Thyroid gland (tissue), 4 donors: ENCODE measurements around the gene ST3GAL3. TPM values are rescaled to one million over a fixed set of nuclear protein-coding genes. Genes with fewer than 3 reads are reported as not detected.

Experiments used
- DNase-seq, 2 donors: peaks; one replicate each; pipeline ENCODE4 v3.0.0-alpha.2; 2019
- H3K27ac ChIP-seq, 3 donors: fragments of 200-600 bp; sonication (generic); 1 replicate in 2 of 3; 2 replicates in 1 of 3; pipeline ENCODE4 v1.5.1; 2016 to 2019; ENCODE audit warnings: mild to moderate bottlenecking in 1 of 3, moderate library complexity in 1 of 3
- H3K27me3 ChIP-seq: fragments of 200-600 bp; sonication (generic); one replicate; pipeline ENCODE4 v1.5.1; 2019
- H3K36me3 ChIP-seq, 2 donors: fragments of 200-600 bp; sonication (generic); one replicate each; pipeline ENCODE4 v1.5.1; 2016 to 2019
- H3K4me1 ChIP-seq, 2 donors: fragments of 200-600 bp; sonication (generic); one replicate each; pipeline ENCODE4 v1.5.1; 2017 to 2019
- H3K4me3 ChIP-seq, 3 donors: fragments of 200-600 bp; sonication (generic); replicated peaks in 1 of 3; 1 replicate in 2 of 3; 2 replicates in 1 of 3; pipeline ENCODE4 v1.5.1; 2016; ENCODE audit warnings: mild to moderate bottlenecking in 1 of 3
- H3K9me3 ChIP-seq: fragments of 200-600 bp; sonication (generic); one replicate; pipeline ENCODE4 v1.5.1; 2017
- CTCF ChIP-seq, 6 experiments: fragments of 200-600 bp in 3 of 6; fragments of 450-650 bp in 3 of 6; sonication (generic) in 3 of 6; IDR thresholded peaks; one replicate each; pipeline ENCODE4 v1.5.1; 2016 to 2019; ENCODE audit warnings: antibody characterized with exemption in 6 of 6, mild to moderate bottlenecking in 2 of 6, inconsistent platforms in 1 of 6, moderate library complexity in 1 of 6
- POLR2A ChIP-seq, 2 donors: fragments of 450-650 bp; IDR thresholded peaks; one replicate each; pipeline ENCODE4 v1.6.1; 2017; ENCODE audit warnings: antibody characterized with exemption in 2 of 2, mild to moderate bottlenecking in 2 of 2, moderate library complexity in 1 of 2
- WGBS, 2 donors: methylation state at CpG; one replicate each; pipeline ENCODE4 v1.1.5; 2017; 5-methylcytosine and 5-hydroxymethylcytosine counted together
- intact Hi-C: fragments of 100-400 bp; cut with DNase I; formaldehyde crosslinking; loops from one replicate; pipeline ENCODE4 v1.15.1; 2023
- total RNA-seq, 4 donors: library from RNA; depleted of rRNA; stranded (reverse); fragments of >200 nt; gene quantifications; one replicate each; pipeline ENCODE4 v1.2.3, GENCODE V29; 2016

The ST3GAL3 gene
- total RNA-seq, 4 donors from 2014 or later, result 12.1 to 17.7 (median 14.3) TPM

GRCh38 chr1:43901196-43901961 is 194.0 kb downstream of the ST3GAL3 start:
- intact Hi-C loops, result no loop called here
- peaks cover 0 to 3% of the 10 kb centered on the region in 2 donors for H3K36me3 ChIP-seq
- 78% methylated on average over 7 of the region's 7 CpGs for WGBS, 2 donors
- H3K27ac ChIP-seq, result no peak overlapping the region
- DNase-seq, result no peak
- no peak overlapping the region for H3K4me3 ChIP-seq
- TF ChIP-seq CTCF (IDR thresholded peaks at IDR 0.05), result no peak
- no peak for TF ChIP-seq POLR2A (IDR thresholded peaks at IDR 0.05)
- no peaks in the 10 kb centered on the region for H3K9me3 ChIP-seq
- no peaks in the 10 kb centered on the region for H3K4me1 ChIP-seq
- H3K27me3 ChIP-seq, result no peaks in the 10 kb centered on the region

DNA sequence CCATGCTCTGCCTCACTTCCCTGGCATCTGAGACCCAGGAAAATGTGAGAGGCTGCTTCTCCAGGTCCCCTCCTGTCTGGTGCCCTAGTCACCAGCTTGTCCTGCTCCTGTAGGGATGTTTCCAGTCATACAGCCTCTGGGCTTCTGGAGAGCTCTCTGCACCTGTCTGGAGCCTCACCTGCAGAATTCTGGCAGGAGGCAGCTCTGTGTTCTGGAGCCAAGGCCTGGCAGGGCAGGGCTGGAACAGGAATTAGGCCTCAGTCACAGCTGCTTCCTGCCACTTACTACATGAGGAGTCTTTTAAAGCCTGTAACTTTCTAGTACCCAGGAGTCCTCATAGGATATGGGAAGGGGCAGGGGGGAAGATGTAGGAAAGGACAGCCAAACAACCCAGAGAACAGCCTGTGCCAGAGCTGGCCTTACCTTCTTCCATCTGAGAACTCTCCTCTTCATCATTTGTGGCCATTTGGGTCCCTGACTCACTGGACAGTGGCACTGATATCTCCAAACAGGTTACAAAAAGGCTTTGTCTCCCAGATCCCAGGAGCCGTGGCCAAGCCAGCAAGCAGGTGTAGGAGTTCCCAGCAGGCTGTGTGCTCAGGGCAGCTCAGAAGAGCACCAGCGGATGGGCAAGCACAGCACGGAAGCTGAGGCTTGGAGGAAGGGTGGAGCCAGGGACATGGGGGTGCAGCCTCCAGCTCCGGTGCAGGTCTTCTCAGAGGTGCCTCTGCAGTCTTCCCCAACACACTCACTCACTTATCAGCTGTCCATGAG is 194.9 kb downstream of the ST3GAL3 start:
- no peak for DNase-seq
- intact Hi-C loops, result no loop called here
- Histone ChIP-seq H3K27me3 (no peaks in the 10 kb centered on the region), H3K4me3 (no peak overlapping the region), H3K36me3 (peaks cover 0 to 3% of the 10 kb centered on the region in 2 donors), H3K9me3 (no peaks in the 10 kb centered on the region), H3K27ac (no peak overlapping the region), H3K4me1 (no peaks in the 10 kb centered on the region)
- no peak for TF ChIP-seq CTCF (IDR thresholded peaks at IDR 0.05)
- no peak for TF ChIP-seq POLR2A (IDR thresholded peaks at IDR 0.05)
- WGBS, 2 donors, result 93 to 96% methylated on average over 4 of the region's 4 CpGs

GRCh38 chr1:43904660-43905551 is 197.6 kb downstream of the ST3GAL3 start:
- no peak overlapping the region for H3K27ac ChIP-seq
- no peaks in the 10 kb centered on the region for H3K36me3 ChIP-seq
- no peak overlapping the region for H3K4me3 ChIP-seq
- no peak for DNase-seq
- no peaks in the 10 kb centered on the region for H3K9me3 ChIP-seq
- H3K27me3 ChIP-seq, result no peaks in the 10 kb centered on the region
- TF ChIP-seq POLR2A (IDR thresholded peaks at IDR 0.05), result no peak
- intact Hi-C loops, result no loop called here
- H3K4me1 ChIP-seq, result no peaks in the 10 kb centered on the region
- WGBS, 2 donors, result 62 to 83% methylated on average over 7 of the region's 7 CpGs

DNA sequence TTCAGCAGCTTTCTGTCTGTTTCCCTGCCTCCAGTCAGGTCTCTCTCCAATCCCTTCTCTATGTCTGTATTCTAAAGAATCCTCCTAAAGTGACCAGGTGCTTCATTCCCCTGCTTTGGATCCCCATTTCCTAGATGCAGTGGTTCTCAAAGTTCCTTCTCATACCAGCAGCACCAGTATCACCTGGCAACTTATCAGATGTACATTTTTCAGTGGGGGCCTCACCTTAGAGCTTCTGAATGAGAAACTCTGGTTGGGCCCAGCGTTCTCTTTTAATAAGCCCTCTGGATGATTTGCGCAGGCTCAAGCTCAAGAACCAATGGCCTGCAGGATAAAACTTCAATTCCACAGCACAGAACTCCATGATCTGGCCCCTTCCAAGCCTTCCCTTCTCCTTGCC is 200.9 kb downstream of the ST3GAL3 start:
- no peak for DNase-seq
- no peak for TF ChIP-seq POLR2A (IDR thresholded peaks at IDR 0.05)
- no peak for TF ChIP-seq CTCF (IDR thresholded peaks at IDR 0.05)
- intact Hi-C loops, result no loop called here
- H3K4me1 ChIP-seq, result no peaks in the 10 kb centered on the region
- no peak overlapping the region for H3K27ac ChIP-seq
- no peaks in the 10 kb centered on the region for H3K9me3 ChIP-seq
- no peaks in the 10 kb centered on the region for H3K27me3 ChIP-seq
- WGBS, 2 donors, result 98% methylated on average over 2 of the region's 2 CpGs
- no peaks in the 10 kb centered on the region for H3K36me3 ChIP-seq
- no peak overlapping the region for H3K4me3 ChIP-seq

GRCh38 chr1:43908858-43909257 is 201.5 kb downstream of the ST3GAL3 start:
- TF ChIP-seq POLR2A (IDR thresholded peaks at IDR 0.05) (no peak), CTCF (IDR thresholded peaks at IDR 0.05) (no peak)
- Histone ChIP-seq H3K27me3 (no peaks in the 10 kb centered on the region), H3K36me3 (no peaks in the 10 kb centered on the region), H3K4me1 (no peaks in the 10 kb centered on the region), H3K4me3 (no peak overlapping the region), H3K27ac (no peak overlapping the region), H3K9me3 (no peaks in the 10 kb centered on the region)
- no peak for DNase-seq
- intact Hi-C loops, result no loop called here
- 98% methylated on average over 5 of the region's 5 CpGs for WGBS, 2 donors
